Right lobe of liver (tissue), 6 donors: Measurements from ENCODE around the gene SH3RF3. TPM values are rescaled to one million over a fixed set of nuclear protein-coding genes. Genes with fewer than 3 reads are reported as not detected.
"Not testable (repeated sequence)": the region's sequence is repeated elsewhere in the genome, so short reads cannot be mapped to it uniquely, and the experiment has no call there.

Experiments used
- ATAC-seq, 4 donors: fragments of 200-7000 bp; cut with Tn5 transposase; one replicate each; pipeline ENCODE4 v1.9.1; 2020; ENCODE audit warnings: mild to moderate bottlenecking in 4 of 4, moderate library complexity in 4 of 4
- DNase-seq, 3 donors: peaks; one replicate each; pipeline ENCODE4 v3.0.0-alpha.2; 2020
- H3K27ac ChIP-seq, 3 donors: fragments of 200-600 bp; one replicate each; pipeline ENCODE4 v1.8.0; 2022
- H3K27me3 ChIP-seq, 2 donors: fragments of 200-600 bp; one replicate each; pipeline ENCODE4 v1.8.0; 2022
- H3K36me3 ChIP-seq, 4 donors: fragments of 200-600 bp; sonication (generic) in 1 of 4; one replicate each; pipeline versions ENCODE4 v1.5.1 to v1.8.0; 2017 to 2022; ENCODE audit warnings: control low read depth in 1 of 4
- H3K4me1 ChIP-seq, 4 donors: fragments of 200-600 bp; sonication (generic) in 1 of 4; one replicate each; pipeline versions ENCODE4 v1.5.1 to v1.8.0; 2017 to 2022; ENCODE audit warnings: control low read depth in 1 of 4
- H3K4me3 ChIP-seq, 3 donors: fragments of 200-600 bp; one replicate each; pipeline ENCODE4 v1.8.0; 2022
- H3K9me3 ChIP-seq, 4 donors: fragments of 200-600 bp; sonication (generic) in 1 of 4; one replicate each; pipeline versions ENCODE4 v1.5.1 to v1.8.0; 2017 to 2022; ENCODE audit warnings: control low read depth in 1 of 4
- CTCF ChIP-seq, 4 donors: fragments of 200-600 bp in 3 of 4; fragments of 450-650 bp in 1 of 4; IDR thresholded peaks; one replicate each; pipeline versions ENCODE4 v1.5.1 to v1.8.0; 2016 to 2022; ENCODE audit warnings: antibody characterized with exemption in 4 of 4, mild to moderate bottlenecking in 2 of 4
- POLR2A ChIP-seq: fragments of 450-650 bp; IDR thresholded peaks from one replicate; pipeline ENCODE4 v1.6.1; 2017; ENCODE audit warnings: antibody characterized with exemption, mild to moderate bottlenecking
- WGBS: methylation state at CpG from one replicate; pipeline ENCODE4 v1.1.6; 2018; ENCODE audit warnings: low coverage, low lambda C conversion rate; ENCODE audit not compliant: insufficient coverage; ENCODE audit errors: missing lambda C conversion rate; 5-methylcytosine and 5-hydroxymethylcytosine counted together
- intact Hi-C, 2 donors: fragments of 100-400 bp; cut with DNase I; formaldehyde crosslinking; loops; one replicate each; pipeline versions ENCODE4 v1.11.2 to v1.14.1; 2022
- total RNA-seq, 6 experiments: library from RNA; depleted of rRNA in 2 of 6; stranded (reverse); fragments of >200 nt in 2 of 6; fragmentation: NEBNext Ultra II Directional in 3 of 6; extraction: Animal tissue kit (Norgen Biotek cat#: 25700) in 3 of 6; gene quantifications; one replicate each; pipeline versions ENCODE4 v1.1.0 to v1.2.4, GENCODE V29; 2016 to 2023
- donor health status: DM: no; HTN: yes; CAD: no.
- donor health status: DM: no; HTN: no; CAD: no.
- donor health status: DM: no; HTN: no; CAD: no.
- donor health status: DM: no; HTN: yes; CAD: no.
- donor health status: DM: no; HTN: yes; CAD: no.

SH3RF3 gene
- total RNA-seq, 6 experiments from 2014 or later: 0.68 to 1.6 (median 1.2) TPM

DNA sequence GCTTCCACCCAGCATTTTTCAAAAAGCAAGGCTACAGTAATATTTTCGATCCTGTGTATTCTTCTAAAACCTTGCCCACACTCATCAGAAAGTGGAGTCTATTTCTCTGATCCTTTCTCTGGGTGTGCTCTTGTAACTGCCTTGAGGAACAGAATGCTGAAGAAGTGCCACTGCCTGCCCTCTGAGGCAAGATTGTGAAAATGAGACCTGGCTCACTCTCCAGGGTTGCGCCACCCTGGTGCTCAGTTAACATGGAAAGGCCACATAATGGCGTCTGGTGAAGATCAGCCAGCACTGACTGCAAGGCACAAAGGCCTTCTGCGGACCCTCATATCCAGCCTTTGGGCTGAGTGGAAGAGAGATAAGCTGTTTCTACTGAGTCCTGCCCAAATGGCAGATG is 11.2 kb upstream of the SH3RF3 start:
- 77% methylated on average over 3 of the region's 4 CpGs for WGBS
- no peak for ATAC-seq

DNA sequence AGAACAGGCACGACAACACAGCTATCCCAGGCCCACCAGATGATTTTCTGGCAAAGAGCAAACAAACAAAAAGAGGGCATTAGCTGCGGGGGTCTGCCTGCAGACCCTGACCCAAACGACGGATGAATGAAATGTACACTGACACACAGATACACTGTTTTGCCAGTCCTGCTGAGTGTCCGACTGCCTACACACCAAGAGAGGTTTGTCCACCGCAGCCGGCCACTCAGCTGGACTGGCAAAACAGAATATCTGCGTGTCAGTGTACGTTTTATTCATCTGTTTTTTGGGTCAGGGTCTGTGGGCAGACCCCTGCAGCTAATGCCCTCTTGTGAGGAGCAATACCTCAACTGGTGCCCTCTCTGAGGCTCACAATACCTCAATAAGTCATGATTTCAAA is 10.7 kb upstream of the SH3RF3 start:
- ATAC-seq (no peak), DNase-seq (no peak)
- 86% methylated on average over 4 of the region's 9 CpGs for WGBS
- no peak overlapping the region for H3K4me3 ChIP-seq
- TF ChIP-seq POLR2A: no peak
- no peak for TF ChIP-seq CTCF (IDR thresholded peaks at IDR 0.05)
- H3K36me3 ChIP-seq: no peaks in the 10 kb centered on the region
- H3K9me3 ChIP-seq: no peaks in the 10 kb centered on the region
- H3K27me3 ChIP-seq: no peaks in the 10 kb centered on the region
- no peak overlapping the region for H3K27ac ChIP-seq
- intact Hi-C loops: no loop called here
- no peaks in the 10 kb centered on the region for H3K4me1 ChIP-seq

More for the DNA sequence above, 11.2 kb upstream of the SH3RF3 start:
- intact Hi-C loops: no loop called here
- Histone ChIP-seq H3K4me3 (no peak overlapping the region), H3K27ac (no peak overlapping the region), H3K36me3 (no peaks in the 10 kb centered on the region), H3K9me3 (no peaks in the 10 kb centered on the region), H3K27me3 (no peaks in the 10 kb centered on the region), H3K4me1 (no peaks in the 10 kb centered on the region)
- no peak for DNase-seq
- TF ChIP-seq CTCF (IDR thresholded peaks at IDR 0.05) (no peak), POLR2A (no peak)

GRCh38 chr2:109120166-109120565 is 8.8 kb upstream of the SH3RF3 start:
- no peak overlapping the region for H3K4me3 ChIP-seq
- no peaks in the 10 kb centered on the region for H3K36me3 ChIP-seq
- TF ChIP-seq POLR2A (no peak), CTCF (IDR thresholded peaks at IDR 0.05) (no peak)
- 100% methylated on average over 1 of the region's 3 CpGs for WGBS
- no peaks in the 10 kb centered on the region for H3K4me1 ChIP-seq
- no peak for DNase-seq
- intact Hi-C loops: loop anchor here in 1 of 2 donors (5.0 kb wide), 1 partner anchor 387 kb away; no protein-coding TSS in a partner anchor
- H3K9me3 ChIP-seq: no peaks in the 10 kb centered on the region
- no peaks in the 10 kb centered on the region for H3K27me3 ChIP-seq
- H3K27ac ChIP-seq: no peak overlapping the region
- no peak for ATAC-seq

- H3K36me3 ChIP-seq, H3K27ac ChIP-seq, H3K27me3 ChIP-seq, ATAC-seq, H3K4me3 ChIP-seq, H3K9me3 ChIP-seq, DNase-seq, H3K4me1 ChIP-seq: not testable (repeated sequence)
- intact Hi-C loops: loop anchor here in 1 of 2 donors (5.0 kb wide), 1 partner anchor 387 kb away; no protein-coding TSS in a partner anchor
- WGBS: 83% methylated on average over 8 of the region's 10 CpGs
These were observed 8.3 kb upstream of the SH3RF3 start for GRCh38 chr2:109120686-109121085.

DNA sequence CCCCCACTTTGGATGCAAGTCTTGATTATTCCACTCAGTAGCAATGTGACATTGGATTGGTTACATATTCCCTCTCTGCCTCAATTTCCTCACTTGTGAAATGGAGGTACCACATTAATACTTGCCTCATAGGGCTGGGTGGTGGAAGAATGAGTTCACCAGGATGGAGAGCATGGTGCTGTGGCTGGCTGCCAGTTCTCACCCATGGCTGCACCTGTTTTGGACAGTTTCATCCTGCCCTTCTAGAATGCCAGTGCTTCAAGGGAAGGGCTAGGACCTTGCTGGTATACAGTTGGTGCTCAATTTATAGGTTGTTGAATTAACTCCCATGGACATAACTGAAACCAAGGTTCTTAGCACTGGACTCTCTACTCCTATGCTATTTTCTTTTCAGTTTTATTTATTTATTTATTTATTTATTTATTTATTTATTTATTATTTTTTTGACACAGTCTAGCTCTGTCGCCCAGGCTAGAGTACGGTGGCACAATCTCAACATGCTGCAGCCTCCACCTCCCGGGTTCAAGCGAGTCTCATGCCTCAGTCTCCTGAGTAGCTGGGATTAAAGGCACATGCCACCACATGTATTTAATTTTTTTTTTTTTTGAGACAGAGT is 5.3 kb upstream of the SH3RF3 start:
- intact Hi-C loops: loop anchor here in 1 of 2 donors (5.0 kb wide), 1 partner anchor 384 kb away; no protein-coding TSS in a partner anchor

More for the DNA sequence above, 5.3 kb upstream of the SH3RF3 start:
- peaks cover 0 to 6% of the 10 kb centered on the region in 2 donors for H3K27me3 ChIP-seq
- 97% methylated on average over 4 of the region's 4 CpGs for WGBS
- no peaks in the 10 kb centered on the region for H3K36me3 ChIP-seq
- ATAC-seq (no peak), DNase-seq (no peak)
- H3K9me3 ChIP-seq: no peaks in the 10 kb centered on the region
- TF ChIP-seq CTCF (IDR thresholded peaks at IDR 0.05) (no peak), POLR2A (no peak)
- H3K4me1 ChIP-seq: peaks cover 0 to 10% (median 0%) of the 10 kb centered on the region in 4 donors
- H3K4me3 ChIP-seq: no peak overlapping the region
- no peak overlapping the region for H3K27ac ChIP-seq
